GM18511 (cell line): ENCODE measurements around the gene HJV.
"Not testable (repeated sequence)": the region's sequence is repeated elsewhere in the genome, so short reads cannot be mapped to it uniquely, and the experiment has no call there.

Source experiments
- ATAC-seq: cut with Tn5 transposase; IDR thresholded peaks from one replicate; pipeline ENCODE4 v1.9.1; 2021; ENCODE audit warnings: mild to moderate bottlenecking, moderate library complexity; ENCODE audit not compliant: unreplicated experiment

Gene HJV

GRCh38 chr1:146021622-146022402 lies at the start of gene HJV:
Gene HJV, minus strand, starts transcription at chr1:146021735. Its CDS starts 1,504 bp downstream, at chr1:146020231.
- no peak for ATAC-seq

GRCh38 chr1:146059148-146059547 lies 37.6 kb upstream of the HJV start:
- not testable (repeated sequence) for ATAC-seq

GRCh38 chr1:146051852-146052676 lies 30.5 kb upstream of the HJV start:
- peak; percentile 72 for ATAC-seq

GRCh38 chr1:146051452-146051851 lies 29.9 kb upstream of the HJV start:
- peak; percentile 18 for ATAC-seq

- not testable (repeated sequence) for ATAC-seq
Observed at GRCh38 chr1:146050652-146050963, 29.1 kb upstream of the HJV start.

- ATAC-seq, result not testable (repeated sequence)
Observed at GRCh38 chr1:146049866-146050651, 28.5 kb upstream of the HJV start.

- ATAC-seq, result no peak
Observed at GRCh38 chr1:146049436-146049835, 27.9 kb upstream of the HJV start.

GRCh38 chr1:146048514-146049115 lies 27.1 kb upstream of the HJV start:
- ATAC-seq, result not testable (repeated sequence)

- ATAC-seq, result no peak
Observed at GRCh38 chr1:146046664-146047063, 25.1 kb upstream of the HJV start.

- ATAC-seq, result no peak
Observed at GRCh38 chr1:146039844-146040194, 18.3 kb upstream of the HJV start.

- peak; percentile 32 for ATAC-seq
Observed at GRCh38 chr1:146036965-146037646, 15.6 kb upstream of the HJV start.

GRCh38 chr1:146036241-146036964 lies 14.9 kb upstream of the HJV start:
- no peak for ATAC-seq

GRCh38 chr1:146035048-146035423 lies 13.5 kb upstream of the HJV start:
- no peak for ATAC-seq

GRCh38 chr1:146032631-146033219 lies 11.2 kb upstream of the HJV start:
- ATAC-seq, result no peak

- no peak for ATAC-seq
Observed at GRCh38 chr1:146031476-146031875, 9.9 kb upstream of the HJV start.

- no peak for ATAC-seq
Observed at GRCh38 chr1:146029117-146029516, 7.6 kb upstream of the HJV start.

- ATAC-seq, result not testable (repeated sequence)
Observed at GRCh38 chr1:146026650-146027049, 5.1 kb upstream of the HJV start.

GRCh38 chr1:146025787-146026495 lies 4.4 kb upstream of the HJV start:
- not testable (repeated sequence) for ATAC-seq
